Dendritic cell treated with granulocyte-macrophage colony-stimulating factor and Interleukin-4, amounts not matched to agents 40 ng/mL and 50 ng/mL, for 4 days (primary cell): Measurements from ENCODE around the gene CRIM1.

Source experiments
- H3K27ac Mint-ChIP-seq: one replicate; pipeline ENCODE4 v1.8.0; 2022; ENCODE audit warnings: mild to moderate bottlenecking, mixed read lengths
- H3K27me3 Mint-ChIP-seq: one replicate; pipeline ENCODE4 v1.8.0; 2022; ENCODE audit warnings: mild to moderate bottlenecking, mixed read lengths
- H3K36me3 Mint-ChIP-seq: one replicate; pipeline ENCODE4 v1.8.0; 2022; ENCODE audit warnings: low read depth, mixed read lengths
- H3K4me1 Mint-ChIP-seq: one replicate; pipeline ENCODE4 v1.8.0; 2022; ENCODE audit warnings: low read depth, mixed read lengths
- H3K4me3 Mint-ChIP-seq: one replicate; pipeline ENCODE4 v1.8.0; 2022; ENCODE audit warnings: mild to moderate bottlenecking, moderate library complexity, mixed read lengths
- H3K9me3 Mint-ChIP-seq: one replicate; pipeline ENCODE4 v1.8.0; 2022; ENCODE audit warnings: mixed read lengths
- intact Hi-C: fragments of 100-400 bp; cut with micrococcal nuclease; formaldehyde crosslinking; loops from one replicate; pipeline ENCODE4 v1.15.0; 2022

CRIM1 gene

GRCh38 chr2:36405183-36405582 lies 49.6 kb downstream of the CRIM1 start:
- Mint-ChIP-seq H3K9me3 (no peaks in the 10 kb centered on the region), H3K4me3 (no peak overlapping the region), H3K27ac (no peak overlapping the region), H3K36me3 (no peaks in the 10 kb centered on the region), H3K4me1 (peaks cover 6% of the 10 kb centered on the region), H3K27me3 (no peaks in the 10 kb centered on the region)
- intact Hi-C loops = no loop called here

DNA sequence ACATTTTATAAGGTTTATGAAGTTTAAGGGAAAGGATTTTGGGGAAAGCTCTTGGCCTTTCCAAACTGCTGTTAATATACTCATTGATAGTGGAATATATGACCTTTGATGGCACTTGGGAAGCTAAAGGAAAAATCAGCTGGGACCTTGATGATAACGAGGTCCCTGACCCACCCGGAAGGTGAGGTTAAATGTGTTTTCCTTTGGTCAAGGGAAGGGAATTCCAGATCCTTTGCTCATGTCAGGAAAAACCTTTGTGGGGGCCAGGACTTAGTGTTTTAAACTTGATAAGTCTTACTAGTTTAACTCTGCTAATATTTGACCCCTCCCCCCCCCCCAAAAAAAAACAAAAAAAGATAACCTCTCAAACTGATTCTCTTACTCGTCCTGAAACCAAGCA lies 50.7 kb downstream of the CRIM1 start:
- intact Hi-C loops = no loop called here
- Mint-ChIP-seq H3K27me3 (no peaks in the 10 kb centered on the region), H3K4me1 (peaks cover 6% of the 10 kb centered on the region), H3K36me3 (no peaks in the 10 kb centered on the region), H3K27ac (no peak overlapping the region), H3K9me3 (no peaks in the 10 kb centered on the region), H3K4me3 (no peak overlapping the region)

DNA sequence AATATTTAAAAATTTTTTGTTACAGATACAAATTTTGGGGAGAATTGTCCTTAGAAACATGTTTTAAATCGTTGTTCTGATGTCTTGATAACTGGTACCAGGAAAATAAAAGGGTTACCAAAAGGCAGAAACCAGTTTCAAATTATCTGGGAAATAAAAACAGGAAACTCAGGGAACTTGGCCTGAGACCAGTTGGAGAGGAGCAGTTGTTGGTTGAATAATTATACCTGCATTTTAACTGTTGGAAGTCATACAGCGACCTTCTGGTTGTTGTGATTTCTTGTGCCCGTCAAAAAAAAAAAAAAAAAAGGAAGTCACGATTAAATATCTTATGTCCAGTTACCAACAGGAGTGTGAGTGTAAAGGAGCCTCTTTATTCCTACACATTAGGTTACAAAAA lies 51.8 kb downstream of the CRIM1 start:
- Mint-ChIP-seq H3K9me3 (no peaks in the 10 kb centered on the region), H3K4me1 (peaks cover 6% of the 10 kb centered on the region), H3K27me3 (no peaks in the 10 kb centered on the region), H3K4me3 (no peak overlapping the region), H3K36me3 (no peaks in the 10 kb centered on the region), H3K27ac (no peak overlapping the region)
- intact Hi-C loops = no loop called here

- Mint-ChIP-seq H3K36me3 (no peaks in the 10 kb centered on the region), H3K4me3 (no peak overlapping the region), H3K27me3 (no peaks in the 10 kb centered on the region), H3K4me1 (peaks cover 6% of the 10 kb centered on the region), H3K27ac (no peak overlapping the region), H3K9me3 (no peaks in the 10 kb centered on the region)
- intact Hi-C loops = no loop called here
Observed at GRCh38 chr2:36408198-36408703, 52.7 kb downstream of the CRIM1 start.

- Mint-ChIP-seq H3K36me3 (no peaks in the 10 kb centered on the region), H3K27me3 (no peaks in the 10 kb centered on the region), H3K9me3 (no peaks in the 10 kb centered on the region), H3K4me1 (peaks cover 6% of the 10 kb centered on the region), H3K4me3 (no peak overlapping the region), H3K27ac (no peak overlapping the region)
- intact Hi-C loops = no loop called here
Observed at GRCh38 chr2:36409335-36409734, 53.8 kb downstream of the CRIM1 start.

GRCh38 chr2:36409935-36410334 lies 54.4 kb downstream of the CRIM1 start:
- H3K27ac Mint-ChIP-seq = no peak overlapping the region
- H3K4me1 Mint-ChIP-seq = peaks cover 6% of the 10 kb centered on the region
- no peaks in the 10 kb centered on the region for H3K27me3 Mint-ChIP-seq
- no peaks in the 10 kb centered on the region for H3K36me3 Mint-ChIP-seq
- intact Hi-C loops = no loop called here
- H3K9me3 Mint-ChIP-seq = no peaks in the 10 kb centered on the region
- H3K4me3 Mint-ChIP-seq = no peak overlapping the region

- no peak overlapping the region for H3K27ac Mint-ChIP-seq
- intact Hi-C loops = no loop called here
- H3K9me3 Mint-ChIP-seq = no peaks in the 10 kb centered on the region
- no peaks in the 10 kb centered on the region for H3K27me3 Mint-ChIP-seq
- no peak overlapping the region for H3K4me3 Mint-ChIP-seq
- H3K36me3 Mint-ChIP-seq = no peaks in the 10 kb centered on the region
- H3K4me1 Mint-ChIP-seq = peaks cover 6% of the 10 kb centered on the region
Observed at GRCh38 chr2:36410681-36411080, 55.1 kb downstream of the CRIM1 start.

GRCh38 chr2:36411962-36412444 lies 56.4 kb downstream of the CRIM1 start:
- no peak overlapping the region for H3K4me3 Mint-ChIP-seq
- H3K36me3 Mint-ChIP-seq = no peaks in the 10 kb centered on the region
- H3K4me1 Mint-ChIP-seq = peaks cover 6% of the 10 kb centered on the region
- intact Hi-C loops = no loop called here
- H3K27ac Mint-ChIP-seq = no peak overlapping the region
- H3K27me3 Mint-ChIP-seq = no peaks in the 10 kb centered on the region
- H3K9me3 Mint-ChIP-seq = no peaks in the 10 kb centered on the region

- Mint-ChIP-seq H3K4me1 (peaks cover 6% of the 10 kb centered on the region), H3K4me3 (no peak overlapping the region)
- intact Hi-C loops = no loop called here
Observed at GRCh38 chr2:36413218-36413617, 57.6 kb downstream of the CRIM1 start.

GRCh38 chr2:36414307-36414706 lies 58.7 kb downstream of the CRIM1 start:
- peaks cover 12% of the 10 kb centered on the region for H3K4me1 Mint-ChIP-seq
- no peak overlapping the region for H3K4me3 Mint-ChIP-seq
- H3K36me3 Mint-ChIP-seq = no peaks in the 10 kb centered on the region
- H3K27me3 Mint-ChIP-seq = no peaks in the 10 kb centered on the region
- intact Hi-C loops = no loop called here
- no peaks in the 10 kb centered on the region for H3K9me3 Mint-ChIP-seq
- H3K27ac Mint-ChIP-seq = no peak overlapping the region

More at GRCh38 chr2:36413218-36413617, 57.6 kb downstream of the CRIM1 start:
- no peaks in the 10 kb centered on the region for H3K9me3 Mint-ChIP-seq
- H3K36me3 Mint-ChIP-seq = no peaks in the 10 kb centered on the region
- H3K27ac Mint-ChIP-seq = no peak overlapping the region
- H3K27me3 Mint-ChIP-seq = no peaks in the 10 kb centered on the region

DNA sequence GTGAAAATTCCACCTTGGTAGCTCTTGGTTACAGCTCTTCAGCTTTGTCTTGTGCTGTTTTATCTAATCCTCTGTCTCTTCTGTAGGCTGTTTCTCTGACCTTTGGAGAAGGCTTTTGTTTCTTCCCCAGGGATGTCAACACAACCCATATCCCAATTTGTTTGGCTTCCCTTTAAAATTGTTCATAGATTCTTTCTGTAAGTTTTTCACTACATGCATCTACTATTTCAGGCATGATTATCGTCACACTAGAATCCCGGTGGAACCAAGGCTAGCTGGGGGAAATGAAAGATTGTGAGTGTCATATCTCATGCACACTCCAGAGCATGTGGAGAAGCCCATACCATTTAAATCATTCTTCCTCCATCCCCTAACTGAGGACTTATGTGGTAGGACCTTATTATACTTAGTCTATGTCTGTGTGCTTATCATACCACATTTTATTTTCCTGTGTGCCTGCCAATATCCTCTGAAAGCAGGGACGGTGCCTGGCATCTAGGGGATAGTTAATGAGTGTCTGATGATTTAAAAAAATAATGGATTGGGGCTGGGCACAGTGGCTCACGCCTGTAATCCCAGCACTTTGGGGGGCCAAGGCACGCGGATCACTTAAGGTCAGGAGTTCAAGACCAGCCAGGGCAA lies 59.9 kb downstream of the CRIM1 start:
- no peak overlapping the region for H3K27ac Mint-ChIP-seq
- no peak overlapping the region for H3K4me3 Mint-ChIP-seq
- peaks cover 6% of the 10 kb centered on the region for H3K4me1 Mint-ChIP-seq
- intact Hi-C loops = no loop called here
- H3K9me3 Mint-ChIP-seq = no peaks in the 10 kb centered on the region
- H3K36me3 Mint-ChIP-seq = no peaks in the 10 kb centered on the region
- no peaks in the 10 kb centered on the region for H3K27me3 Mint-ChIP-seq

DNA sequence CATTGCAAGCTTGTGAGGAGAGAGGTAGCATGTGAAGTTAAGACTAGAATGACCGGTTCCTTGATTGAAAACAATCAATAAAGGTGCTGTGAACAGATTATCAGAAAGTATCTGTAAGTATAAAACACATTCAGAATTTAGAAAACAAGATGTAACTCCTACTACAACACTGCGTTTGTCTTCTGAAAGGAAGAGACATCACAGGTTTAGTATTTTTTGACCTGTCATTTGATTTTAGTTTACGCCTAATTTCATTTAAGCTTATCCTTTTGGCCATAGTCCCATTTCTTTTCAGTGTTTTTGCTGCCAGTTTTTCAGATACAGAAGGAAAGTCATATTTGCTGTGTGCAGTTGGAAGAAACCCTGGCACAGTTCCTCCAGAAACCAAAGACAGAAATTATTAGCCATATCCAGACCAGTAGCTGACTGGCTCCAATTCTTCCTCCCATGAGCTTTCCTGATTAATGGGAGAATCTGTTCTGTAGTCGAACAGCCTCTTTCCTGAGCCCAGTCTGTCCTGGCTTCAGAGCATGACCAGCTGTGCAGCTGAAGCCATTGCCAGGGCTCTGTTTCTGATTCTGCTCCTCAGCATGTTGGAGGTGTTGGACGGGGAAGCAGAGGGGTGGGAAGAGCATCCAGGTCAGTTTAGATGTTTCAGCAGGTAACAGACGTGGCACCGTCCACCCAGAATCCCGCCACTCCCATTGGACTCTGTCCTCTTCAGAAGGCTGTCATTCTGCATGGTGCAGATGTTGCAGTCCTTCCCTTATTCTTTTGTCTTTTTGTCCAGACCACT lies 61.0 kb downstream of the CRIM1 start:
- no peaks in the 10 kb centered on the region for H3K36me3 Mint-ChIP-seq
- peaks cover 6% of the 10 kb centered on the region for H3K4me1 Mint-ChIP-seq
- intact Hi-C loops = no loop called here
- H3K9me3 Mint-ChIP-seq = no peaks in the 10 kb centered on the region
- H3K4me3 Mint-ChIP-seq = no peak overlapping the region
- H3K27me3 Mint-ChIP-seq = no peaks in the 10 kb centered on the region
- no peak overlapping the region for H3K27ac Mint-ChIP-seq

DNA sequence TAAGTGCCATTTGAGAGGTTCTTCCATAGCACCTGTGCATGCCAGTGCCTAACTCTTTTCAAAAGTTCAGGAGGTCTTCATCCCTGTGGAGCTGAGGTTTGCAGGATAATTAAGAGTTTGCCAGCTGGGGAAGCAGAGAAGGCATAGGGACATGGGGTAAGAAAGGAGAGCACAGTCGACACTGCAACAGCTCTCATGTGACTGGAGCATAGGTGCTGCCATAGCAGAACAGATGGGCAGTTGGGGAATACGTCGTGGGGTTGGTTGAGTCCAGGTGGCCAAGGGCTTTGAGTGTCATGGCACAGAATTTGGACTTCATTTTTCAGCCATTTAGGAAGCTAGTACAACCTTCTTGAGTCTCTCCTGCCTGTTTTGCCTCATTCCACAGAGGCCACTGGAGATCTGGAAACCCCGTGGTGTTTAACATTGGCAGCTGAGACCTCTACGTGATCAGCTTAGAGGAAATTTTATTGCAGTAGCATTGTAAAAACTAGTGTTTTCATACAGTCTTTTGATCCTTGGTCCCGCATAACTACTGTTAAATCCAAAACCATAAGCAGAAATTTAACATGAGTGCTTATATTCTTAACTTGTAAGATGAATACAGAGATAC lies 65.1 kb downstream of the CRIM1 start:
- Mint-ChIP-seq H3K9me3 (no peaks in the 10 kb centered on the region), H3K27ac (no peak overlapping the region), H3K4me3 (no peak overlapping the region), H3K4me1 (peaks cover 6% of the 10 kb centered on the region), H3K36me3 (no peaks in the 10 kb centered on the region), H3K27me3 (no peaks in the 10 kb centered on the region)
- intact Hi-C loops = no loop called here

GRCh38 chr2:36421379-36421778 lies 65.8 kb downstream of the CRIM1 start:
- intact Hi-C loops = no loop called here
- no peaks in the 10 kb centered on the region for H3K36me3 Mint-ChIP-seq
- H3K4me3 Mint-ChIP-seq = no peak overlapping the region
- no peaks in the 10 kb centered on the region for H3K9me3 Mint-ChIP-seq
- H3K4me1 Mint-ChIP-seq = peaks cover 6% of the 10 kb centered on the region
- no peak overlapping the region for H3K27ac Mint-ChIP-seq
- H3K27me3 Mint-ChIP-seq = no peaks in the 10 kb centered on the region
